DMS 273 (cell line): Measurements from ENCODE around the gene FBXL17.
A peak's percentile ranks its signal among the peaks of the same experiment; 100 is the strongest.
"Not testable (repeated sequence)": the region's sequence is repeated elsewhere in the genome, so short reads cannot be mapped to it uniquely, and the experiment has no call there.

Experiments used
- DNase-seq: peaks from one replicate; lab custom pipeline; 2025; ENCODE audit not compliant: unreplicated experiment; lab: John Stamatoyannopoulos, UW

FBXL17 gene

GRCh38 chr5:108381954-108382783, at the start of gene FBXL17:
Gene FBXL17 (minus strand): TSS chr5:108382098.
- peak; percentile 96 for DNase-seq

GRCh38 chr5:108430931-108431608, 49.2 kb upstream of the FBXL17 start:
- DNase-seq: no peak

GRCh38 chr5:108421713-108422112, 39.8 kb upstream of the FBXL17 start:
- no peak for DNase-seq

GRCh38 chr5:108420755-108421154, 38.9 kb upstream of the FBXL17 start:
- DNase-seq: no peak

GRCh38 chr5:108420158-108420557, 38.3 kb upstream of the FBXL17 start:
- DNase-seq: no peak

GRCh38 chr5:108418197-108418596, 36.3 kb upstream of the FBXL17 start:
- no peak for DNase-seq

- DNase-seq: no peak
Observed at GRCh38 chr5:108417166-108417670, 35.3 kb upstream of the FBXL17 start.

- no peak for DNase-seq
Observed at GRCh38 chr5:108415726-108416125, 33.8 kb upstream of the FBXL17 start.

- no peak for DNase-seq
Observed at GRCh38 chr5:108409786-108410185, 27.9 kb upstream of the FBXL17 start.

- DNase-seq: not testable (repeated sequence)
Observed at GRCh38 chr5:108405201-108405600, 23.3 kb upstream of the FBXL17 start.

- DNase-seq: no peak
Observed at GRCh38 chr5:108398964-108399363, 17.1 kb upstream of the FBXL17 start.

- DNase-seq: not testable (repeated sequence)
Observed at GRCh38 chr5:108396837-108397236, 14.9 kb upstream of the FBXL17 start.

- no peak for DNase-seq
Observed at GRCh38 chr5:108387758-108388157, 5.9 kb upstream of the FBXL17 start.

- no peak for DNase-seq
Observed at GRCh38 chr5:108386345-108387061, 4.6 kb upstream of the FBXL17 start.

GRCh38 chr5:108384741-108385140, 2.8 kb upstream of the FBXL17 start:
- DNase-seq: no peak

- DNase-seq: no peak
Observed at GRCh38 chr5:108382784-108383330, 959 bp upstream of the FBXL17 start.

GRCh38 chr5:108381350-108381953, 446 bp downstream of the FBXL17 start:
- peak; percentile 85 for DNase-seq

- peak; percentile 82 for DNase-seq
Observed at GRCh38 chr5:108380531-108381349, 1.2 kb downstream of the FBXL17 start.

- DNase-seq: peak; percentile 38
Observed at GRCh38 chr5:108379722-108380530, 2.0 kb downstream of the FBXL17 start.
